ENCODE data around the gene CDK8. TPM values are rescaled to one million over a fixed set of nuclear protein-coding genes. Genes with fewer than 3 reads are reported as not detected.
"Not testable (repeated sequence)": the region's sequence is repeated elsewhere in the genome, so short reads cannot be mapped to it uniquely, and the experiment has no call there.

CDK8 gene
- total RNA-seq, 2 donors from 2014 or later, result 9.1 to 11.3 TPM

DNA sequence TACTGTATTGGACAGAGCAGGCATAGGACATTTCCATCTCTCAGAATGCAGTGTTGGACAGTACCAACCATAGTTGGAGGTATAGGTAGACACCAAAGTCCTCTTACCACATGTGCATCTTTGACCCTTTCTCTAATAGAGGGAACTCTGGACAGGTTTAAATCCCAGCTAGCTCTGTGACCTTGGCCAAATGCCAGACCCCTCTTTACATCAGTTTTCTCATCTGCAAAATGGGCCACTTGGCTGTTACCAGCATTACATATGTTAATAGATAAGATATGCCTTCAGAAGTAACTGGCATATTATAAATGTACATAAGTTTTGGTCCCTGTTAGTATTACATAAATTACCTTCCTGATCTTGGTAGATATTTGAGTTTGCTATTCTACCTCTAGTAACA, 54.3 kb downstream of the CDK8 start:
- DNase-seq, result no peak
- H3K27me3 Mint-ChIP-seq, result no peaks in the 10 kb centered on the region
- H3K36me3 Mint-ChIP-seq (ENCODE audit: low read depth), result peaks cover 2% of the 10 kb centered on the region
- ATAC-seq, result no peak
- H3K27ac Mint-ChIP-seq, result no peak overlapping the region
- peaks cover 31% of the 10 kb centered on the region for H3K4me1 Mint-ChIP-seq
- H3K9me3 ChIP-seq (ENCODE audit: control insufficient read depth, low read length, poor library complexity, severe bottlenecking), result no peaks in the 10 kb centered on the region
- H3K4me3 Mint-ChIP-seq, result no peak overlapping the region

DNA sequence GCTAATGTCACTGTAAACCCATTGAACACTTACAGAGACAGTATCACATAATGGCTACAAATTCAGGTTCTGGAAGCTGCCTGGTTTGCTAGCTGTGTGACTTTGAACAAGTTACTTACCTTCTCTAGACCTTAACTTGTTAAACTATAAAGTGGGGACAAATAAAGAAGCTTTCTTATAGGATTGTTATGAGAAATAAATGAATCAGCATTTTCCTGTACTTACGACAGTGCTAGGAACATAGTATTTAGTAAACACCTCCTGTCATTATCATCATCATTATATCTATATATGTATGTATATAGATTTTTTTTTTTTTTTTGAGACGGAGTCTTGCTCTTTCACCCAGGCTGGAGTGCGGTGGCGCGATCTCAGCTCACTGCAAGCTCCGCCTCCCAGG, 54.9 kb downstream of the CDK8 start:
- no peak overlapping the region for H3K4me3 Mint-ChIP-seq
- no peak overlapping the region for H3K27ac Mint-ChIP-seq
- DNase-seq (no peak), ATAC-seq (no peak)
- no peaks in the 10 kb centered on the region for H3K9me3 ChIP-seq (ENCODE audit: control insufficient read depth, low read length, poor library complexity, severe bottlenecking)
- H3K27me3 Mint-ChIP-seq, result no peaks in the 10 kb centered on the region
- H3K4me1 Mint-ChIP-seq, result peaks cover 34% of the 10 kb centered on the region
- H3K36me3 Mint-ChIP-seq (ENCODE audit: low read depth), result peaks cover 2% of the 10 kb centered on the region

DNA sequence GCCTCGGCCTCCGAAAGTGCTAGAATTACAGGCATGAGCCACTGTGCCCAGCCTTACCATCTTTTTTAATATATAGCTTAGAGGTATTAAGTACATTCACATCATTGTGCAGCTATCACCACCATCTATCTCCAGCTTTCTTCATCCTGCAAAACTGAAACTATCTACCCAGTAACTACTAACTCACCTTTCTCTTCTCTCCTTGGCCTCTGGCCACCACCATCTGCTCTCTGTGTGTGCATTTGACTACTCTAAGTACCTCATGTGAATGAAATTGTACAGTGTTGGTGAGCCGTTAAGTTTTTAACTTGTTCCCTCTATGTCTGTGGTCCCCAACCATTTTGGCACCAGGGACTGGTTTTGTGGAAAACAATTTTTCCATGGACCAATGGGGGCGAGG, 56.1 kb downstream of the CDK8 start:
- ATAC-seq (no peak), DNase-seq (no peak)
- peaks cover 32% of the 10 kb centered on the region for H3K4me1 Mint-ChIP-seq
- H3K4me3 Mint-ChIP-seq, result no peak overlapping the region
- H3K27ac Mint-ChIP-seq, result peak overlapping the region; percentile 1
- H3K36me3 Mint-ChIP-seq (ENCODE audit: low read depth), result peaks cover 2% of the 10 kb centered on the region
- no peaks in the 10 kb centered on the region for H3K9me3 ChIP-seq (ENCODE audit: control insufficient read depth, low read length, poor library complexity, severe bottlenecking)
- no peaks in the 10 kb centered on the region for H3K27me3 Mint-ChIP-seq

DNA sequence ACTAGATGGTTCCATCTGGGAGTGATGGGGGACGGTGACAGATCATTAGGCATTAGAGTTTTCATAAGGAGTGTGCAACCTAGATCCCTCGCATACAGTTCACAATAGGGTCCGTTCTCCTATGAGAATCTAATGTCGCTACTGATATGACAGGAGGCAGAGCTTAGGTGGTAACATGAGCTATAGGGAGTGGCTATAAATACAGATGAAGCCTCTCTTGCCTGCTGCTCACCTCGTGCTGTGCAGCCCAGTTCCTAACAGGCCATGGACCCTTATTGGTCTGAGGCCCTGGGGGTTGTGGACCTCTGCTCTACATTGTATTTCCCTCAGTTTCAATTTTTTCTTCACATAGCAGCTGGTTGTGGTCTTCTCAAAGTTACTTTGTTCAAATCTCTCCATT, 56.5 kb downstream of the CDK8 start:
- peaks cover 33% of the 10 kb centered on the region for H3K4me1 Mint-ChIP-seq
- H3K9me3 ChIP-seq (ENCODE audit: control insufficient read depth, low read length, poor library complexity, severe bottlenecking), result no peaks in the 10 kb centered on the region
- H3K4me3 Mint-ChIP-seq, result no peak overlapping the region
- no peak for DNase-seq
- no peak for ATAC-seq
- peaks cover 2% of the 10 kb centered on the region for H3K36me3 Mint-ChIP-seq (ENCODE audit: low read depth)
- no peaks in the 10 kb centered on the region for H3K27me3 Mint-ChIP-seq
- peak overlapping the region; percentile 1 for H3K27ac Mint-ChIP-seq

DNA sequence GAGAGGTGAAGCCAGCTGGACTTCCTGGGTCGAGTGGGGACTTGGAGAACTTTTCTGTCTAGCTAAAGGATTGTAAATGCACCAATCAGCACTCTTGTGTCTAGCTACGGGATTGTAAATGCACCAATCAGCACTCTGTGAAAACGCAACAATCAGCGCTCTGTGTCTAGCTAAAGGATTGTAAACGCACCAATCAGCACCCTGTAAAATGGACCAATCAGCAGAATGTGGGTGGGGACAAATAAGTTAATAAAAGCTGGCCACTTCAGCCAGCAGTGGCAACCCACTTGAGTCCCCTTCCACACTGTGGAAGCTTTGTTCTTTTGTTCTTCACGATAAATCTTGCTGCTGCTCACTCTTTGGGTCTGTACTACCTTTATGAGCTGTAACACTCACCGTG, 58.1 kb downstream of the CDK8 start:
- ATAC-seq; H3K4me3 Mint-ChIP-seq; H3K27me3 Mint-ChIP-seq; H3K27ac Mint-ChIP-seq; H3K36me3 Mint-ChIP-seq (ENCODE audit: low read depth); DNase-seq; H3K9me3 ChIP-seq (ENCODE audit: control insufficient read depth, low read length, poor library complexity, severe bottlenecking): not testable (repeated sequence)
- peaks cover 32% of the 10 kb centered on the region for H3K4me1 Mint-ChIP-seq

DNA sequence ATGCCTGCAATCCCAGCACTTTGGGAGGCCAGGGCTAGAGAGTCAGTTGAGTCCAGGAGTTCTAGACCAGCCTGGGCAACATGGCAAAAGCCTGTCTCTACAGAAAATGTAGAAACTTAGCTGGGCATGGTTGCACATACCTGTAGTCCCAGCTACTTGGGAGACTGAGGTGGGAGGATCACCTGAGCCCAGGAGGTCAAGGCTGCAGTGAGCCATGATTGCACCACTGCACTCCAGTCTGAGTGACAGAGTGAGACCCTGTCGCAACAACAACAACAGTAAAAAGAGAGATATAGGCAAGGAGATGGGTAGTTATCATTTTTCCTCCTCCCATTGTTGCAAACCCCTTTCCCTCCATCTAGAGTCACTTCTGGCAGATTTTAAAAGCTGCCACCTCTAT, 62.2 kb downstream of the CDK8 start:
- not testable (repeated sequence) for ATAC-seq; H3K36me3 Mint-ChIP-seq (ENCODE audit: low read depth); H3K27me3 Mint-ChIP-seq; H3K4me3 Mint-ChIP-seq; H3K9me3 ChIP-seq (ENCODE audit: control insufficient read depth, low read length, poor library complexity, severe bottlenecking); H3K27ac Mint-ChIP-seq; DNase-seq
- peaks cover 21% of the 10 kb centered on the region for H3K4me1 Mint-ChIP-seq

DNA sequence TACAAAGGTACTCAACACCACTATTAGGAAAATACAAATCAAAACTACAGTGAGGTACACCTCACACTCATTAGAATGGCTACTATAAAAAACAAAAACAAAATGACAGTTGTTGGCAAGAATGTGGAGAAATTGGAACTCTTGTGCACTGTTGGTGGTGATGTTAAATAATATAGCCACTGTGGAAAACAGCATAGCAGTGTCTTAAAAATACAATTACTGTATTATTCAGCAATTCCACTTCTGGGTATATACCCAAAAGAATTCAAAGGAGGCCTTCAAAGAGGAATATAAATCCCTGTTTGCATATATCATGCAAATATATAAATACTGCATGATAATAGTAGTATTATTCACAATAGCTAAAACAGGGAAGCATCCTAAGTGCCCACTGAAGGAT, 66.8 kb downstream of the CDK8 start:
- no peak for ATAC-seq
- Mint-ChIP-seq H3K27ac (no peak overlapping the region), H3K4me1 (peaks cover 27% of the 10 kb centered on the region), H3K36me3 (ENCODE audit: low read depth) (no peaks in the 10 kb centered on the region), H3K27me3 (no peaks in the 10 kb centered on the region), H3K4me3 (no peak overlapping the region)
- no peaks in the 10 kb centered on the region for H3K9me3 ChIP-seq (ENCODE audit: control insufficient read depth, low read length, poor library complexity, severe bottlenecking)
- no peak for DNase-seq

DNA sequence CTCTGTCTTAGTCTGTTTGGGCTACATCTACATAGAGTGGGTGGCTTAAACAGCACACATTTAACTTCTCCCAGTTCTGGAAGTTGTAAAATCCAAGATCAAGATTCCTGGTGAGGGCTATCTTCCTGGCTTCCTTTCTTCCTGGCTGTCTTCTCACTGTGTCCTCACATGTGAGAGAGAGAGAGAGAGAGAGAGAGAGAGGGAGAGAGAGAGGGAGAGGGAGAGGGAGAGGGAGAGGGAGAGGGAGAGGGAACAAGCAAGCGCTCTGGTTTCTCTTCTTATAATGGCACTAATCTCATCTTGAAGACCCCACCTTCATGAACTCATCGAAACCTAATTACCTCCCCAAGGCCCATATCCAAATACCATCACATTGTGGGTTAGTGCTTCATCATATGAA, 69.2 kb downstream of the CDK8 start:
- DNase-seq, result no peak
- no peak overlapping the region for H3K27ac Mint-ChIP-seq
- H3K4me1 Mint-ChIP-seq, result peaks cover 35% of the 10 kb centered on the region
- no peak overlapping the region for H3K4me3 Mint-ChIP-seq
- H3K27me3 Mint-ChIP-seq, result no peaks in the 10 kb centered on the region
- no peaks in the 10 kb centered on the region for H3K9me3 ChIP-seq (ENCODE audit: control insufficient read depth, low read length, poor library complexity, severe bottlenecking)
- H3K36me3 Mint-ChIP-seq (ENCODE audit: low read depth), result no peaks in the 10 kb centered on the region
- no peak for ATAC-seq

DNA sequence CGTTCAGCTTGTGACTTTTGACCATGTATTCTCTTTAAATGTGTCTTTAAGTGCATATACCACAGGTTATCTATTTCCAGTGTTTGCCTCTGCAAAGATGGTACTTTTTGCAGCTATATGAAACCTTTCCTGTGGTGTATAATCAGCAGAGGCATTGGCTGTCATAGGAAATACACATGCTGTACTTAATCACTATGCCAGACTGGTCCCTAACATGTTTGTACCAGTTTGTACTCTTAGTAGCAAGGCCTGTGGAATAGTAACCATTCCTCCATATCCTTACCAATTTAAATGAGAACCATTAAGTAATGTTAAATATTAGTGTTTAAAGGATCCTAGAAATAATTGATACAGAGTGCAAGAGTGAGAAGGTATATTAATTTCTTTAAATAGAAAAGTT, 69.8 kb downstream of the CDK8 start:
- no peak overlapping the region for H3K27ac Mint-ChIP-seq

DNA sequence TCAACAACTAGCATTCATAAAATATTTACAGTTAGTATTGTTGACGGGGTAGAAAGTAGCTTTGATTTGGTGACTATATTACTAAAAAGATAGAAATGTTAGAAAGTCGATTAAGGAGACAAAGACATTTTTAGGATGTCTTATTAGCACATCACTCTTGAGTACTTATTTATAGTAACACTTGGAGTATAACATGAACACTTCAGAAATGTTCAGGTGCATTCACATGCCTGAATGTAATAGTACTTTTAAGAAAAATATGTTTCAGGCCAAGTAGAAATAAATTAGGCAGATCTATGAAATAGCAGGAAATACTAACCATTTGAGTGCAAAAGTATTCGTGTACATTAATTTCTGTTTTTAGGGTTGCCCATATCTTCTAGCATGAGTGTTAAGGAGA, 70.4 kb downstream of the CDK8 start:
- DNase-seq (no peak), ATAC-seq (no peak)
- no peak overlapping the region for H3K27ac Mint-ChIP-seq
- H3K36me3 Mint-ChIP-seq (ENCODE audit: low read depth), result no peaks in the 10 kb centered on the region
- no peak overlapping the region for H3K4me3 Mint-ChIP-seq
- H3K9me3 ChIP-seq (ENCODE audit: control insufficient read depth, low read length, poor library complexity, severe bottlenecking), result no peaks in the 10 kb centered on the region
- H3K4me1 Mint-ChIP-seq, result peaks cover 37% of the 10 kb centered on the region
- no peaks in the 10 kb centered on the region for H3K27me3 Mint-ChIP-seq

More for the DNA sequence above, 69.8 kb downstream of the CDK8 start:
- no peaks in the 10 kb centered on the region for H3K36me3 Mint-ChIP-seq (ENCODE audit: low read depth)
- no peaks in the 10 kb centered on the region for H3K27me3 Mint-ChIP-seq
- no peaks in the 10 kb centered on the region for H3K9me3 ChIP-seq (ENCODE audit: control insufficient read depth, low read length, poor library complexity, severe bottlenecking)
- ATAC-seq (no peak), DNase-seq (no peak)
- H3K4me1 Mint-ChIP-seq, result peaks cover 37% of the 10 kb centered on the region
- H3K4me3 Mint-ChIP-seq, result no peak overlapping the region

DNA sequence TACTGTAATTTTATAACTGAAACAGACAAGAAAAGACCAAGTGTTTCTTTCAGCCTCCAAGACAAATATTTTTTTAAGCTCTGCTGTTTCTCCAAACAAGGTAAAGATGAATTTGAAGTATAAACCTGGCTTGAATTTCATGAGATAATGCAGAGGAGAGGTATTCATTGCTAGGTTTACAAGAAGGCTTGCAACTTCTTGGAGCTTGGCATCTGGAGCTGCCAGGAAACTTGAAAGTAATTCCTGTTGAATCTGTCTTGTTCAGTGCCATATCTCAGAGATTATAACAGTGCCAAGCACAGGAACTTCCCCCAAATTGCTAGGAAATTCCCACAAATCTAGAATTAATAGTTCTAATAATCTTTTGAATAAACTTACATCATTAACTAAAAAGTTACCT, 70.9 kb downstream of the CDK8 start:
- no peaks in the 10 kb centered on the region for H3K27me3 Mint-ChIP-seq
- H3K36me3 Mint-ChIP-seq (ENCODE audit: low read depth), result no peaks in the 10 kb centered on the region
- no peak overlapping the region for H3K27ac Mint-ChIP-seq
- ATAC-seq, result no peak
- H3K4me3 Mint-ChIP-seq, result no peak overlapping the region
- H3K9me3 ChIP-seq (ENCODE audit: control insufficient read depth, low read length, poor library complexity, severe bottlenecking), result no peaks in the 10 kb centered on the region
- H3K4me1 Mint-ChIP-seq, result peaks cover 37% of the 10 kb centered on the region
- DNase-seq, result no peak

DNA sequence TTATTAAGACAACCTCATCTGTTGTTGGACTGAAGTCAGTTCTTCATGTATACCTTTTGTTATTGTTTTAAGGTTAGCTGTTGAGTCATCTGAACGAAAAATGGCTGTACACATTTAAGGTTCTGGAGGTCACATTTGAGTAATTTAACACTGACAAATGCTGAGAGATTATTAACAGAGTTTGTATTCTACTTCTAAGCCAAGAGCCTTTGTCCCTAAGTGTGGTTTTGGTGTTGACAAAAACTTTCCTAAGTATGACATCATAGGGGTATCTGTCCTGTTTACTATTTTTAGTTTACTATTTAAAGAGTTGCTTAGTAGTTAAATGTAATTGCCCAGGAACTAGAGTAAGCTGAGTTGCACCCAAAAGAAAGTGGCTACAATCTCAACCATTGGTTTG, 71.9 kb downstream of the CDK8 start:
- H3K4me1 Mint-ChIP-seq, result peaks cover 38% of the 10 kb centered on the region
- DNase-seq (no peak), ATAC-seq (no peak)
- H3K9me3 ChIP-seq (ENCODE audit: control insufficient read depth, low read length, poor library complexity, severe bottlenecking), result no peaks in the 10 kb centered on the region
- no peak overlapping the region for H3K4me3 Mint-ChIP-seq
- H3K27me3 Mint-ChIP-seq, result no peaks in the 10 kb centered on the region
- no peak overlapping the region for H3K27ac Mint-ChIP-seq
- H3K36me3 Mint-ChIP-seq (ENCODE audit: low read depth), result no peaks in the 10 kb centered on the region

DNA sequence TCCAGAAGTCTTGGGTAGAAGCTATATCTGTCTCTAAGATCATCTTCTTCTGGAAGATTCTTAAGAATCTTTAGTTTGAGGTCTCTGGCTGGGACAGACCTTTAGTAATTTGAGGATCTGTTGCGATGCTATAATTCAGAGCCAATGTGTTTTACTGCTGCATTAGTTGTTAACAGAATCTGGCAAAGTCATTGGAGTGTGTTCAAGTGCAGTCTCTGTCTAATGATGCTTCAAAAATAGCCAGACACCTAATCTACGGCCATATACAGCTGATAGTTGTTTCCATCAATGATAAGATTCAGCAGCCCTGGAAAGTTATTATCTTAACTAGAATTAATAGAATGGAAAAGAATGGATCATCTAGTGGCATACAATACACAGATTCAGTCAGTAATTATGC, 72.6 kb downstream of the CDK8 start:
- Mint-ChIP-seq H3K27ac (peak overlapping the region; percentile 14), H3K4me1 (peaks cover 39% of the 10 kb centered on the region), H3K27me3 (no peaks in the 10 kb centered on the region), H3K36me3 (ENCODE audit: low read depth) (no peaks in the 10 kb centered on the region), H3K4me3 (no peak overlapping the region)
- ATAC-seq (no peak), DNase-seq (no peak)
- H3K9me3 ChIP-seq (ENCODE audit: control insufficient read depth, low read length, poor library complexity, severe bottlenecking), result no peaks in the 10 kb centered on the region

DNA sequence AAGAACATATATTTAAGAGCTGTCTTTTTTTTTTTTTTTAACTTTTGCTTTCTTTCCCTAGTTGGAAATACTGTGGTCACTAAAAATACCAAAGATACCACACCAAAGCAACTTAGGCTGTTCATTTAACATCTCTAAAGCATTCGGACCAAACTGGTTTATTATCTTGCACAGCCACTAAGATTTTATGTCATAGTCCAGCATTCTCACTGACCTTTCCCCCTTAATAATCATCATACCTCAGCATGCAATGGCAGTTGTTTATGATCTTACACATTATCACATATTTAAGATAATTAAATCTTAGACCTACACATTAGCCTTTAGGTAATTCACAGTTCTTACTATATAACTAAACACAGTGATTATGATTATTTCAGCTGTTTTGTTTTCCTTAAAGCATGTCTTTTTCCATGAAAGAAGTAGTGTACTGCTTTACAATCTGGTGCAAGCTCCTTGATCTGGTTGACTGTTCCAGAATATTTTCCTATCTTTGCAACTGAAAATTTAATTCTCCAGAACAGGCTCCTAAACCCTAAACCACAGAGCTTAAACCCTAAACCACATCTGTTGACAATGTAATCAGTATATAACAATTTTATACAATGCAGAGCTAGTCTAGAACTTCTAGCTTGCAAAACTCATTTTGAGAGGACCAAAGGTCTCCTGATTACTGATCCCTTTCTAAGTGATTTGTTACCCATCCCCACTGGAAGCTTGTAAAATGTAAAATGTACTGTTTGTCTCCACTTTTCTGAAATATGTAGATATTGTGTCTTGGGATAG, 74.2 kb downstream of the CDK8 start:
- Mint-ChIP-seq H3K4me3 (no peak overlapping the region), H3K27me3 (no peaks in the 10 kb centered on the region), H3K4me1 (peaks cover 36% of the 10 kb centered on the region), H3K36me3 (ENCODE audit: low read depth) (no peaks in the 10 kb centered on the region), H3K27ac (no peak overlapping the region)
- ATAC-seq, result no peak
- H3K9me3 ChIP-seq (ENCODE audit: control insufficient read depth, low read length, poor library complexity, severe bottlenecking), result no peaks in the 10 kb centered on the region
- no peak for DNase-seq
